Neutrophil (primary cell): ENCODE results near the gene SCO1.

Experiments used
- H3K27ac ChIP-seq: fragments of 200-600 bp; sonication (generic); 2 replicates; pipeline ENCODE4 v1.5.1; 2016; ENCODE audit warnings: mild to moderate bottlenecking, moderate library complexity
- H3K27me3 ChIP-seq: fragments of 200-600 bp; sonication (generic); 2 replicates; pipeline ENCODE4 v1.6.0; 2016; ENCODE audit warnings: mild to moderate bottlenecking
- H3K36me3 ChIP-seq: fragments of 200-600 bp; sonication (generic); 2 replicates; pipeline ENCODE4 v1.5.1; 2017
- H3K4me1 ChIP-seq, 2 experiments: fragments of 200-600 bp in 1 of 2; sonication (generic) in 1 of 2; 1 replicate in 1 of 2; 2 replicates in 1 of 2; pipeline versions ENCODE4 v1.5.1 to v1.6.1; 2013 to 2016; ENCODE audit warnings: low read depth in 1 of 2, low read length in 1 of 2, mild to moderate bottlenecking in 1 of 2, moderate library complexity in 1 of 2; ENCODE audit not compliant: control insufficient read depth in 1 of 2, insufficient read depth in 1 of 2
- H3K4me3 ChIP-seq, 2 experiments: fragments of 200-600 bp in 1 of 2; sonication (generic) in 1 of 2; 1 replicate in 1 of 2; 2 replicates in 1 of 2; pipeline ENCODE4 v1.5.1; 2013 to 2016; ENCODE audit warnings: low read depth in 1 of 2, low read length in 1 of 2, mild to moderate bottlenecking in 1 of 2, moderate library complexity in 1 of 2
- H3K9me3 ChIP-seq: fragments of 200-600 bp; sonication (generic); 2 replicates; pipeline ENCODE4 v1.5.1; 2016
- CTCF ChIP-seq: fragments of 200-600 bp; sonication (generic); IDR thresholded peaks from 2 replicates; pipeline ENCODE4 v1.5.1; 2016; ENCODE audit warnings: antibody characterized with exemption

Gene SCO1

GRCh38 chr17:10624969-10625368, 72.4 kb downstream of the SCO1 start:
- Histone ChIP-seq H3K27ac (no peak overlapping the region), H3K4me1 (no peaks in the 10 kb centered on the region), H3K9me3 (no peaks in the 10 kb centered on the region), H3K36me3 (peaks cover 6% of the 10 kb centered on the region), H3K4me3 (no peak overlapping the region), H3K27me3 (no peaks in the 10 kb centered on the region)
- TF ChIP-seq CTCF: no peak

GRCh38 chr17:10623737-10624338, 73.5 kb downstream of the SCO1 start:
- H3K4me3 ChIP-seq: no peak overlapping the region
- TF ChIP-seq CTCF: no peak
- H3K9me3 ChIP-seq: no peaks in the 10 kb centered on the region
- H3K4me1 ChIP-seq: no peaks in the 10 kb centered on the region
- H3K27me3 ChIP-seq: no peaks in the 10 kb centered on the region
- no peaks in the 10 kb centered on the region for H3K36me3 ChIP-seq
- no peak overlapping the region for H3K27ac ChIP-seq

GRCh38 chr17:10622617-10623485, 74.5 kb downstream of the SCO1 start:
- Histone ChIP-seq H3K36me3 (no peaks in the 10 kb centered on the region), H3K27me3 (no peaks in the 10 kb centered on the region), H3K4me3 (no peak overlapping the region), H3K4me1 (no peaks in the 10 kb centered on the region), H3K9me3 (no peaks in the 10 kb centered on the region), H3K27ac (no peak overlapping the region)
- no peak for TF ChIP-seq CTCF
